Heart right ventricle (tissue), 16 donors: Measurements from ENCODE around the gene ATG7. TPM values are rescaled to one million over a fixed set of nuclear protein-coding genes. Genes with fewer than 3 reads are reported as not detected.
A peak's percentile ranks its signal among the peaks of the same experiment; 100 is the strongest.

Experiments
- ATAC-seq, 8 donors: fragments of 200-7000 bp; cut with Tn5 transposase; one replicate each; pipeline ENCODE4 v1.9.1; 2020; ENCODE audit warnings: mild to moderate bottlenecking in 8 of 8, moderate library complexity in 8 of 8, moderate number of reproducible peaks in 1 of 8
- DNase-seq, 2 donors: peaks; one replicate each; pipeline ENCODE4 v3.0.0-alpha.2; 2020
- H3K27ac ChIP-seq, 10 donors: fragments of 200-600 bp; sonication (generic) in 2 of 10; one replicate each; pipeline versions ENCODE4 v1.5.0 to v1.8.0; 2020 to 2022; ENCODE audit warnings: mild to moderate bottlenecking in 3 of 10
- H3K27me3 ChIP-seq, 7 donors: fragments of 200-600 bp; one replicate each; pipeline ENCODE4 v1.8.0; 2021 to 2022; ENCODE audit warnings: mild to moderate bottlenecking in 2 of 7
- H3K36me3 ChIP-seq, 9 donors: fragments of 200-600 bp; sonication (generic) in 1 of 9; one replicate each; pipeline versions ENCODE4 v1.5.0 to v1.8.0; 2020 to 2022; ENCODE audit warnings: mild to moderate bottlenecking in 2 of 9
- H3K4me1 ChIP-seq, 9 donors: fragments of 200-600 bp; sonication (generic) in 1 of 9; one replicate each; pipeline versions ENCODE4 v1.5.0 to v1.8.0; 2020 to 2022; ENCODE audit warnings: mild to moderate bottlenecking in 4 of 9
- H3K4me3 ChIP-seq, 10 donors: fragments of 200-600 bp; sonication (generic) in 2 of 10; one replicate each; pipeline versions ENCODE4 v1.5.0 to v1.8.0; 2020 to 2022; ENCODE audit warnings: mild to moderate bottlenecking in 7 of 10, moderate library complexity in 2 of 10
- H3K9me3 ChIP-seq, 11 donors: fragments of 200-600 bp in 10 of 11; sonication (generic) in 2 of 11; one replicate each; pipeline versions ENCODE4 v1.5.0 to v1.8.0; 2013 to 2022; ENCODE audit warnings: mild to moderate bottlenecking in 2 of 11, control low read depth in 1 of 11, moderate library complexity in 1 of 11
- WGBS, 2 donors: extraction: QIAGEN DNeasy Blood & Tissue Kit; methylation state at CpG; one replicate each; pipeline ENCODE4 v1.1.7; 2013; ENCODE audit warnings: inconsistent platforms in 1 of 2; 5-methylcytosine and 5-hydroxymethylcytosine counted together
- intact Hi-C, 10 donors: fragments of 100-400 bp; cut with DNase I; formaldehyde crosslinking; loops; one replicate each; pipeline versions ENCODE4 v1.11.1 to v1.14.2; 2022
- polyA plus RNA-seq, 2 donors: library from polyadenylated mRNA; stranded (reverse); fragments of 200-250 nt; gene quantifications; one replicate each; pipeline ENCODE4 v1.2.3, GENCODE V29; 2013
- total RNA-seq, 10 donors: library from RNA; stranded (reverse); fragmentation: NEBNext Ultra II Directional in 3 of 10; extraction: Animal tissue kit (Norgen Biotek cat#: 25700) in 3 of 10; gene quantifications; one replicate each; pipeline versions ENCODE4 v1.2.1 to v1.2.4, GENCODE V29; 2021 to 2023
- TF ChIP-seq, protein P1 (sequence below), 9 donors: fragments of 200-600 bp; sonication (generic) in 2 of 9; IDR thresholded peaks; one replicate each; pipeline versions ENCODE4 v1.5.0 to v1.8.0; 2021 to 2022; ENCODE audit warnings: antibody characterized with exemption in 9 of 9, mild to moderate bottlenecking in 5 of 9, moderate library complexity in 1 of 9
- donor health status: Arrhythmogenic right ventricular cardiomyopathy.
- donor health status: ischemic (EF 13 %, LVEDD 7.1; RV severe dilation, severe dysfunction).
- donor health status: healthy with polysubstance abuse.
- donor health status: DM: no; HTN: yes; CAD: no.
- donor health status: DM: no; HTN: no; CAD: no.
- donor health status: ischemic (EF 25% LVEDD 6.9; RV normal size, moderate dysfunction).
- donor health status: ischemic (EF 25% LVEDD 5.7; RV mildly dilated, moderate dysfunction).
- donor health status: healthy.
- donor health status: DM: yes; HTN: yes; CAD: no.
- donor health status: Ischemic cardiomyopathy.
- donor health status: ischemic (EF 35%, LVEDD 5.7; RV mildly dilated, moderate dysfunction).
- donor health status: nonischemic (EF 11% LVEDD 7.7; RV severe dilation, severe dysfunction).
- donor health status: DM: yes; HTN: yes; CAD: no.
- donor health status: PGD.
- donor health status: ischemic (EF 29% LVEDD 5.4; RV normal size, mild dysfunction).
- donor health status: nonischemic (EF 23%, LVEDD 6.1; RV moderate dilation, normal function).

The ATG7 gene
- total and polyA plus RNA-seq, 12 donors: 5.3 to 24.1 (median 16.8) TPM

DNA sequence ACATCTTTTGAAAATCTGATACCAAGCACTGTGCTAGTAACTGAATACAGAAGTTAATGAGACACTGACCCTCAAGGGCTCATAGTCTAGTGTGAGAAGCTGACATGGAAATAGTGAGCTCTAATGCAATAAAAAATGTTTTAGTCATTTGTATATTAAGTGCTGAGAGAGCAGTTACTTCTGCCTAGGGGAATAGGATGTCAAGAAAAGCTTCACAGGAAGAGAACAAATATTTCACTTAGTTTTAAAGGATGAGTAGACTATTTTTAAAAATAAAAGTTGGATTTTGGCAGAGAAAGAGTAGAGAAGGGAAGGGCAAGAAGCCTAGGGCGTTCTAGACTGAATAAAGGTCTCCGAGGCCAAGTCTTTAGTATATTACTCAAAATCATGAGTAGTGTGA lies 158.4 kb downstream of the ATG7 start:
- Histone ChIP-seq H3K27ac (no peak overlapping the region), H3K27me3 (no peaks in the 10 kb centered on the region), H3K4me3 (no peak overlapping the region), H3K4me1 (peaks cover 3 to 37% (median 20%) of the 10 kb centered on the region in 9 donors), H3K9me3 (no peaks in the 10 kb centered on the region), H3K36me3 (peaks cover 0 to 22% (median 0%) of the 10 kb centered on the region in 9 donors)
- peak in 2 of 8 donors; percentile 8 to 25 for ATAC-seq
- intact Hi-C loops: no loop called here
- WGBS, 2 donors: 67 to 68% methylated on average over 2 of the region's 2 CpGs
- TF ChIP-seq, protein P1, sequence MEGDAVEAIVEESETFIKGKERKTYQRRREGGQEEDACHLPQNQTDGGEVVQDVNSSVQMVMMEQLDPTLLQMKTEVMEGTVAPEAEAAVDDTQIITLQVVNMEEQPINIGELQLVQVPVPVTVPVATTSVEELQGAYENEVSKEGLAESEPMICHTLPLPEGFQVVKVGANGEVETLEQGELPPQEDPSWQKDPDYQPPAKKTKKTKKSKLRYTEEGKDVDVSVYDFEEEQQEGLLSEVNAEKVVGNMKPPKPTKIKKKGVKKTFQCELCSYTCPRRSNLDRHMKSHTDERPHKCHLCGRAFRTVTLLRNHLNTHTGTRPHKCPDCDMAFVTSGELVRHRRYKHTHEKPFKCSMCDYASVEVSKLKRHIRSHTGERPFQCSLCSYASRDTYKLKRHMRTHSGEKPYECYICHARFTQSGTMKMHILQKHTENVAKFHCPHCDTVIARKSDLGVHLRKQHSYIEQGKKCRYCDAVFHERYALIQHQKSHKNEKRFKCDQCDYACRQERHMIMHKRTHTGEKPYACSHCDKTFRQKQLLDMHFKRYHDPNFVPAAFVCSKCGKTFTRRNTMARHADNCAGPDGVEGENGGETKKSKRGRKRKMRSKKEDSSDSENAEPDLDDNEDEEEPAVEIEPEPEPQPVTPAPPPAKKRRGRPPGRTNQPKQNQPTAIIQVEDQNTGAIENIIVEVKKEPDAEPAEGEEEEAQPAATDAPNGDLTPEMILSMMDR (IDR thresholded peaks at IDR 0.05): no peak
- no peak for DNase-seq

GRCh38 chr3:11431319-11431718 lies 159.1 kb downstream of the ATG7 start:
- Histone ChIP-seq H3K27me3 (no peaks in the 10 kb centered on the region), H3K9me3 (no peaks in the 10 kb centered on the region), H3K27ac (no peak overlapping the region), H3K36me3 (peaks cover 0 to 22% (median 0%) of the 10 kb centered on the region in 9 donors), H3K4me3 (no peak overlapping the region), H3K4me1 (peaks cover 3 to 37% (median 20%) of the 10 kb centered on the region in 9 donors)
- ATAC-seq (no peak), DNase-seq (no peak)
- 91 to 95% methylated on average over 3 of the region's 3 CpGs for WGBS, 2 donors
- intact Hi-C loops: no loop called here
- TF ChIP-seq, protein P1 (IDR thresholded peaks at IDR 0.05): no peak

- H3K4me3 ChIP-seq: no peak overlapping the region
- no peaks in the 10 kb centered on the region for H3K27me3 ChIP-seq
- intact Hi-C loops: no loop called here
- peak overlapping the region; percentile 13 to 78 (median 64) for H3K27ac ChIP-seq
- ATAC-seq (peak; percentile 81 to 88 (median 85)), DNase-seq (peak; percentile 32 to 64)
- TF ChIP-seq, protein P1 (IDR thresholded peaks at IDR 0.05): no peak
- H3K4me1 ChIP-seq: peaks cover 3 to 46% (median 28%) of the 10 kb centered on the region in 9 donors
- H3K36me3 ChIP-seq: no peaks in the 10 kb centered on the region
- no peaks in the 10 kb centered on the region for H3K9me3 ChIP-seq
- WGBS, 2 donors: 11 to 20% methylated on average over 3 of the region's 3 CpGs
Observed at GRCh38 chr3:11434017-11434526, 161.9 kb downstream of the ATG7 start.

- intact Hi-C loops: no loop called here
- H3K36me3 ChIP-seq: no peaks in the 10 kb centered on the region
- no peak overlapping the region for H3K4me3 ChIP-seq
- DNase-seq (no peak), ATAC-seq (peak in 5 of 8 donors; percentile 30 to 72 (median 40))
- H3K27me3 ChIP-seq: no peaks in the 10 kb centered on the region
- peaks cover 3 to 46% (median 28%) of the 10 kb centered on the region in 9 donors for H3K4me1 ChIP-seq
- peak overlapping the region; percentile 13 to 78 (median 64) for H3K27ac ChIP-seq
- no peaks in the 10 kb centered on the region for H3K9me3 ChIP-seq
- TF ChIP-seq, protein P1 (IDR thresholded peaks at IDR 0.05): no peak
- 56 to 61% methylated on average over 6 of the region's 6 CpGs for WGBS, 2 donors
Observed at GRCh38 chr3:11434563-11435096, 162.4 kb downstream of the ATG7 start.
